Kasumi-1 (cell line): ENCODE results near the gene NDFIP1.
"Not testable (repeated sequence)": the region's sequence is repeated elsewhere in the genome, so short reads cannot be mapped to it uniquely, and the experiment has no call there.

ENCODE experiments used
- DNase-seq, 2 experiments: peaks; one replicate each; lab custom pipeline; 2025; lab: John Stamatoyannopoulos, UW

The NDFIP1 gene

DNA sequence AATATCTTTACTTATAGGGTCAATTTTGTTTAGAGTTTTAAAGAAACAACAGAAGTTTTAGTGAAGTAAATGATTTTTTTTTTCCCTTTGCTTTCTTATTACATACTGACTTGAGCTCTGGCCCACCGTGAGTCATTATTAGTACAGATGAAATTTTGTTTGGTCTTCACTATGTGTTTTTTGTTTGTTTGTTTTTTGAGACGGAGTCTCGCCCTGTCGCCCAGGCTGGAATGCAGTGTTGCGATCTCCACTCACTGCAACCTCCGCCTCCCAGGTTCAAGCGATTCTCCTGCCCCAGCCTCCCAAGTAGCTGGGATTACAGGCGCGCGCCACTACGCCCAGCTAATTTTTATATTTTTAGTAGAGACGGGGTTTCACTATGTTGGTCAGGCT, 45.9 kb downstream of the NDFIP1 start:
- DNase-seq = not testable (repeated sequence)

DNA sequence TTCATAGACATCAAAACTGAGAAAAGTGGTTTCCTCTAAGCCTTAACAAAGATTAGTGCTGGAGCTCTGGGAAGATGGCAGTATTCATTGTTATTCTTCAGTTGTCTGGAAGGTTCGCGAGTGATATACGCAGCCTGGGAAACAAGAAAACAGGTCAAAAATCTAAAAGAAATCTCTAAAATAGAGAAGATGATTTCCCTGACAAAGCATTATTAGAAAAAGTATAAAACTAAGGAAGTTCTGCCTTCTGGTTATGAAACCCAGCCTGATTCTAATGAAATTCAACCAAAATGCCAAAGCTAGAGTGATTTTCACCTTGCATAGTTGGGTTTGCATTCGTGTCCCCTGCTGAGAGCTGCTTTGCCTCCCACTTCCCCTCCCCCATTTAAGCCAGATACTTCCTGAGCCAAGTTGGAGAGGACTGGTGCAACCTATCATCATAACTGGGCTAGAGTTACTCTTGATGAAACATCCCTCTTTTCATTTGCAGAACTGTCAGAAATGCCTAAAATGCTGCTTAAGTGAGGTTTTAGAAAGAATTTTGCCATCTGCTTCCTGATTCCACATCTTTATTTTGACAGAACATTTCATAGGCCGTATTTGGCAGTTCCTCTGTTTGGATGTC, 48.4 kb downstream of the NDFIP1 start:
- DNase-seq = peak in 1 of 2 experiments; percentile 31

GRCh38 chr5:142159354-142159753, 50.8 kb downstream of the NDFIP1 start:
- DNase-seq = no peak

GRCh38 chr5:142164315-142164714, 55.7 kb downstream of the NDFIP1 start:
- DNase-seq = no peak

GRCh38 chr5:142166754-142167153, 58.2 kb downstream of the NDFIP1 start:
- DNase-seq = no peak

GRCh38 chr5:142167458-142167857, 58.9 kb downstream of the NDFIP1 start:
- DNase-seq = no peak

DNA sequence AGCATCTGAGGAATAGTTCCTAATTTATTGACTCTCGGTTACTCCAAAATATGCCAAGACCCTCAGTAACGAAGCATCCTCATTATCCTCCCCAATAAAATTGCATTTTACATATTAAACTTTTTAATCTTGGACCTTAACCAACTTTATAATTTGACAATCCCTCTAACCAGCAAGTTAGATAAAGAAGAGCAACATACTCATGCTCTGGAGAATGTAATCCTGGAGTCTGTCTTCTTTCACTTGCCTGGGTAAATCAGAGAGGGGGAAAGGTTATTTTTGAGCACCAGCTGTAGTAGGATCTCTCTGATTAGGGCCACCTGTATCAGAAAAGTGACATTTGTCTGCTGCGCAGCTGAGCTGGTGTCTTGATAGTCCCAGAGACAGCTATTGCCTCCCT, 59.8 kb downstream of the NDFIP1 start:
- no peak for DNase-seq

GRCh38 chr5:142170254-142170953, 61.8 kb downstream of the NDFIP1 start:
- no peak for DNase-seq

GRCh38 chr5:142171270-142171669, 62.7 kb downstream of the NDFIP1 start:
- DNase-seq = no peak

DNA sequence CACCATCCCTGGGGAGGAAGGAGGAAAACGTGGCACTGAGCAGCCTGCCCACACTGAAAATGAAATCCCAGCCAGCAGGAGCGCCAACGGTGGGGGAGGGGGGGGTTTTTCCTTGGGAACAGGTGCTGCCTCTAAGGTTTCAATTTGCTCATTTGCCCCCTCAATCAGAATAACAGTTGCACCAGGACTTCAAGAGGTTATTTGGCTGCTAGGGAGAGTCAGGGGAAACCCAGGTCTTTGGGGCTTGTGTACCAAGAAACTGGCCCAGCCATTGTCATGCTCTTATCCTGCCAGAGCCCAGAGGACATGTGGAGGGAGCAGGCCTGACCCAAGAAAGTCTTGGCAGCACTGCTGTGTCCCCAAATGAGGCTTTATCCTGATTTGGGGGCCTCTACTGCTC, 66.5 kb downstream of the NDFIP1 start:
- no peak for DNase-seq

GRCh38 chr5:142175461-142176142, 67.0 kb downstream of the NDFIP1 start:
- no peak for DNase-seq

GRCh38 chr5:142176255-142176654, 67.7 kb downstream of the NDFIP1 start:
- DNase-seq = no peak

GRCh38 chr5:142178651-142179050, 70.1 kb downstream of the NDFIP1 start:
- DNase-seq = no peak

- no peak for DNase-seq
Measured at GRCh38 chr5:142179776-142180387, 71.3 kb downstream of the NDFIP1 start.

GRCh38 chr5:142181096-142181495, 72.5 kb downstream of the NDFIP1 start:
- no peak for DNase-seq

- no peak for DNase-seq
Measured at GRCh38 chr5:142181547-142182163, 73.1 kb downstream of the NDFIP1 start.

GRCh38 chr5:142182840-142183239, 74.3 kb downstream of the NDFIP1 start:
- no peak for DNase-seq

DNA sequence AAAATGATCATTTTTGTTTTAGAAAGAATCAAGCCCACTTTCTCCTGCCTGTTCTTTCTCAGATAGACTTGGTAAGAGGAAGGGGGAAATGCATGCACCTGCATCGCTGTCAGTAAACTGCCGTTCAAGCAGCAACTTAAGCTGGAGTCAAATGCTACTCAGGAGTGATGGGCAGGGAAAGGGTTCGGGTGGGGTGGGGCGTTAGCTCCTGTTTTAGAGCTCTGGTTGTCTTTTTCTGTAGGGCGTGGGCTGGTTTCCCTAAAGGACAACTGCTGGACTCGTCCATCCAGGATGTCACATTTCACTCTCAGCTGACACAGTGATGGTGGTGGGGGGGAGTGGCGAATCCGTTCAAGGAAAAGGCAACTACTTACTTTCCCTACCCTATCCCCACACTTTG, 75.0 kb downstream of the NDFIP1 start:
- no peak for DNase-seq

DNA sequence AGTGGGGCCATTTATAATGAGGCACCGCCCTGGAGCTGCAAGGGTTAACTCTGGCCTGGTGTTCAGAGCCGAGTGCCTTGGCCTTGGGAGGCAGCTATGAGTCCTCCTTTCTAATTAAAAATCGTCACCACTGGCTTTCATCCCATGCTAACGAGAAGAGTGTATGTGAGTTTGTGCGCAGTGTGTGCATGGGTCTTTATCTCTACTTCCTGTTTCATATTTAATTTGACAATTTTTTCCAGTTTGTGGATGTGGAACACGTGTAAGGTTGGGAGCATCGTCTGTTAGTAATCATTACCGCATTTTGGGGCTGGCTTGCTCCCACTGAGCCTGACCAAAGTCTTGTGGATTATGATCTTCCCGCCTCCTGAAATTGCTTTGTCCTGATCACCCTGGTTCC, 76.4 kb downstream of the NDFIP1 start:
- no peak for DNase-seq

- no peak for DNase-seq
Measured at GRCh38 chr5:142186514-142186856, 77.9 kb downstream of the NDFIP1 start.

DNA sequence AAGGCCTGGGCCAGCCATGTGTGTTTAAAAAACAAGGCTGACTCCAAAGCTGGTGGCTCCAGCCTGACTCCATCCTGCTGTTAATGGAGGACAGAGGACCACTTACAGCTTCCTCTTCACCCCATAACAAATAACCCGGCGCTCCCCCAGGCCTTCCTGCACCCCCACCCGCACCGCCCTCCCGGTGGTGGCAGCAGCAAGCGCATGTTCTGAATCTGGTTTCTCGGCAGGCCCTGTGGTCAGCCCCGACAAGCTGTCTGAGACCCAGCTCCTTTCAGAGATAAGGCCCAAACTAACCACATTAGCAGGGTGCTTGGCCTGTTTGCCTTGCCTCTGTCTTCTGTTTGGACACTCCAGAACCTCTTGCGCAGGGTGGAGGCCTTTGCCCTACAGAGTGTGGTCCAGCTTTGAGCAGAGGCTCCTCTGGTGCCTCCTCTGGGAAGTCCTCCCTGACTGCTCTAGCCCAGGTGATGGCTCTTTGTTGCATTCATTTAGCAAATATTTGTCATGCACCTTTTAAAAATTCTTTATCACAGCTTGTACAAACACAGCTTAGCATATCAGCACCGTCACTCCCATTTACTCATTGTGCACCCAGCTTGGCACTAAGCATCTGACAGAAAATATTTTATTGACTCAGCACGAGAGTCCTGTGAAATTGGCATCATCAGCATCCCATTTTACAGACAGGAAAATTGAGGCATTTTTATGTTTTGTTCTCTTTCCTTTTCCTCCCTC, 78.4 kb downstream of the NDFIP1 start:
- no peak for DNase-seq

DNA sequence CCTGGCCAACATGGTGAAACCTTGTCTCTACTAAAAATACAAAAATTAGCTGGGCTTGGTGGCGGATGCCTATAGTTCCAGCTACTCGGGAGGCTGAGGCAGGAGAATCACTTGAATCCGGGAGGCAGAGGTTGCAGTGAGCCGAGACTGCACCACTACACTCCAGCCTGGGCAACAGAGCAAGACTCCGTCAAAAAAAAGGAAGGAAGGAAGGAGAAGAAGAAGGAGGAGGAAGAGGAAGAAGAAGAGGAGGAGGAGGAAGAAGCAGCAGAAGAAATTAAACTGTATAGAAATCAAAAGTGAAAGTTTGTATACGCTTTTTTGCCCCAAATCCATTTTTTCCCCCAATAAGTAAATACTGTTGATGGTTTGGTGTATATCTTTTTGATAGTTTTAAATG, 80.1 kb downstream of the NDFIP1 start:
- DNase-seq = not testable (repeated sequence)
